Stimulated activated CD8-positive, alpha-beta memory T cell treated with anti-CD3 and anti-CD28 coated beads, Interleukin-15, amount 100 ng/mL, for 1 hour (primary cell): ENCODE results near the gene MLPH.
"Not testable (repeated sequence)": the region's sequence is repeated elsewhere in the genome, so short reads cannot be mapped to it uniquely, and the experiment has no call there.

ENCODE experiments used
- DNase-seq: peaks from one replicate; pipeline ENCODE4 v3.0.0-alpha.2; 2020; ENCODE audit warnings: low read depth

The MLPH gene

DNA sequence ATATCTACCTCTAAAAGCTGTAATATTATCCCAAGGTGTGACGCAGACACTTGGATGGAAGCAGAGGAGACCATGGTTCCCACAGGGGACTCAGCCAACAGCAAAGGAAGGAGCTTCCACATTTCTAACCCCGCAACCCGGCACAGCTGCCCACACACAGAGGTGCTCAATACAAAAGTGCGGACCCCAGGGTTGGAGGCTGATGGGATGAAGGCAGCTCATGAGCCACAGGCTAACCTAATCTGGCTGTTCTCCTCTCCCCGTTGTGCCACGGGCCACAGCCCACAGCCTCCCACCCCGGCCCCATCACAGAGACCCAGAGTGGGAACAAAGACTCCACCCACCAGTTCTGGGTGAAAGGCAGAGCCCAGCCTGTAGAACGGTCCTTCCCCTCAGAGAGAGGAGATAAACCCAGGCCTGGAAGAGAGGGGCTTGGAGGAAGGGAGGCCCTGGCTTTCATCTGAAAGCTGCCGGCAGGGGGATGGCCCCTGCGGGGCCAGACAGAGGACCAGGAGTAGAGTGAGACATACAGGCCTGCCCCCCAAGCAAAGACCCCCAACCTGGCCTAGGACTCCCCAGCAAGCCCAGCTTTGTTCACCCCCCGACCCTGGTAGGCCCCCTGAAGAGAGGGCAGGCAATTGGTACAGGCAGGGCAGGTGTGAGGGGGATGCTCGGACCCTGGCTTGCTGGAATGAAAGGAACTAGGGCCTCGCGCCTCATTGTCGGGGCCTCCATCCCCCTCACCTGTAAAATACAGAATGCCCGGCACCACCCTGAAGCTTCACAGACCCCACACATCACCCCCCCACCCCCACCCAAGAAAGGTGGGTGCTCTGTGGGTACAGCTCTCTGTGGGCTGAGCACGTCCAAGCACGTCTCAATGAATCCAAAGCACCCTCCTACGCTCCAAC is 96.6 kb downstream of the MLPH start:
- DNase-seq: no peak

DNA sequence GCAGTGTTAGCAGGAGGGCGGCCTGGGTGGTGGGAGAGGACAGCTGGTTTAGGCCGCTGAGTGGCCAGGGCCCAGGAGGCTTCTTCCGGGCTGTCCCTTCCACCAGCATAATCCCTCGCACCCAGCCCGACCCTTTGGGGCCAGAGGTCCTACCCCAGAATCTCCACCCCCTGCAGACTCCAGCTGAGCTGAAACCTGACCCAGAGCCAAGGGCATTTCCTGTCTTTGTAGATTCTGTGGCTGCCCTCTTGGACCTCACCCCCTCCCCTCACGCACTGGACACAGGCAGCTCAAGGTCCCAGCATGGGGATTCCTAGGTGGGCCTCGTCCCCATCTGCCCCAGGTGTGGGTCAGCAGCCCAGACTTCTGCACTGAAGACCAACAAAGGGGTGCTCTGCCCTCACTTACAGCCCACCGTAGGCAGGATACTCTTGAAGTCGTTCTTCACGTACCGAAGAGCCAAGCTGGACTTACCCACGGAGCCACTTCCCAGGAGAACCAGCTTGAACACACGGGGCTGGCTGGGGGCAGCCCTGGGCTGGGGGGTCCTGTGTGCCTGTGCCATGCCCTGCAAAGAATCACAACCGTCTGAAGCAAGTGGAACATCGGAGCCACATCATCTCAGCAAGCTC is 98.7 kb downstream of the MLPH start:
- DNase-seq: no peak

DNA sequence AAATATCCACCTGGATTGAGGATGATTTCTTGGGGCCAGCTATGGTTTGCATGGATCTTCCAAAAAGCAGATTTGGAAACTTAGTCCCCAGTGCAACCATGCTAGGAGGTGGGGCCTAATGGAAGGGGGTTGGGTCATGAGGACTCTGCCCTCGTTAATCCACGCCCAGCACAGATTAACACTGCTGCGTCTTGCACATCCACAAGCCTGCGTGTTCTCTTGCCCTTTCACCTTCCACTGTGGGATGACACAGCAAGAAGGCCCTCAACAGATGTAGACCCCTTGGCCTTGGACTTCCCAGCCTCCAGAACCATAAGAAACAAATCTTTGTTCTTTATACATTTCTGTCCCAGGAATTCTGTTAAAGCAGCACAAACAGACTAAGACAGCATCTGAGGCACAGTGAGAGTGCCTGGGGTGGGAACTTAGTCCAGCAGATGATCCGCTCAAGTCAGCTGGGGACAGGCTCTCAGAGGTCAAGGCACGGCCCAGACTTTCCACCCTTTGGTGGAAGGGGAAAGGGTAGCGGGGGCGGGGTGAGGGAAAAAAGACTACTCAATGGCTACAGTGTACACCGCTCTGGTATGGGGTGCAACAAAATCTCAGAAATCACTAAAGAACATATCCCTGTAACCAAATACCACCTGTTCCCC is 101.1 kb downstream of the MLPH start:
- DNase-seq: no peak

DNA sequence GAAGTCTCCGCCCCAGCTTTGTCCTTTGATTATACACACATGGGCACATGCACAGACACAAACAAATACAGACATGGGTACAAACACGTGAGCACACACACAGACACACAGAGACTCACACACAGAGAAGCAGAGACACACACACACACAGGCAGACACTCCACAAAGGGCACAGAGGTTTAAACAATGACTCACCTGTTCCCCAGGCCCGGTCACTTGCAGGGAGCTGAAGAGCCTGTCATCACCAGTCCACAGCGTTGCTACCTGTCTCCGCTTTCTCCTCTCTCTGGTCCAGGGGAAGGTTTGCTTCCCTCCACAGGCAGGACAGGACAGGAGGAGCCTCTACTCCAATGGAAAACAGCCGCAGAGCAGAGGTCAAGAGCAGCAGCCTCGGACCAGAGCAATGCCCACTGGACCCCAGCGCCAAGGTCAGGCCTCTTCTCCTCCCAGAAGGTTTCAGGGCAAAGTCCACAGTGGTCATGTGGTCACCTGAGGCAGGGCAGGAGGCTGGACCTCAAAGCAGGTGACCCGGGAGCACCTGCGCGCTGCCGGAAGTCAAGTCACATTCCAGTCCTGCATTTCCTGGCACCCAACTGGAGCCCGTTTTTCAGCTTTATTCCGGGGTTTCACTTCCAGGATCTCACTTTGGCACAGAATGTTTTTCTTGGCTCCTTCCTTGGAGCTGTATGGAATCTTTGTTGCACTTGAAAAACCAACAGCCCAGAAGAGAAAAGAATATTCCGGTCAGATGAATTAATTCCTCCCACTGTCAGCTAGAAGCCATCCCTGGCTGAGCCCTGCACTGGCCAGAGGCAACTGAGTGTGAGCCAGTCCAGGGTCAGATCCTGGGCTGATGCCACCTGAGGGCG is 103.5 kb downstream of the MLPH start, which contains the start of gene RAB17:
Gene RAB17 (minus strand): TSS at position 463 of the 869 bp plus-strand sequence. CDS start 4,580 bp downstream, outside the sequence.
- DNase-seq: no peak

DNA sequence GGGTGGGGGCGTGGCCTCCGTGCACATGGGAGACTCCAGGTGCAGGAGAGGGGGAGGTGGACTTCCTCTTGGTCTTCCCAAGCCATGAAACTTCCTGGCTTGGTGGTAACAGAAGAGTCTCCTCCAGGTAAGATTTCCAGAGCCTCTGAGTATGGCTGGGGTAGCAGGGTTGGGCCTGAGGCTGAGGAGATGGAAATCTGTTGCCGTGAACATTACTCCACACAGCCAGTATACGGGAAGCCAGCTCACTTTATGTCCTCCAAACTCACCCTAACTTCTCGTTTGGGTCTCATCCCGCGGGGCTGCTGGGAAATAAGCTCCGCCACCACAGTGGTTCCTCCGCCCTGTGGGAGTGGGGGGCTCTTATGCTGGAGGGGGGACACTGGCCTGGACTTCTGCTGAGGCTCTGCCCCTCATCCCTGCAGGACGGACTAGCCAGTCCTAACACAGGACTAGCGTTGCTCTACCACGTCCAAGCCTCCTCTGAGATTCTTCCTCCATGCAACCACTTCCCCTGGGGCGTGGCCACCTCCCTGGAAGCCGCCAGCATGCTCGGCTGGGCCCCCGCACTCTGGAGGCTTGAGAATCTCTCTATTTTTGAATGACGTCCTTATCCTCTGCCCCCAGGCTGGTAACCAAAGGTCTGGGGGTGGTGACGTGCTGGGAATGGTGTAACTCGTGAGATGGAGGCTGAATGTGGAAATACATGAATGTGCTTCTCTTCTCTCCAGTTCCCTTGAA is 104.3 kb downstream of the MLPH start:
- DNase-seq: no peak

DNA sequence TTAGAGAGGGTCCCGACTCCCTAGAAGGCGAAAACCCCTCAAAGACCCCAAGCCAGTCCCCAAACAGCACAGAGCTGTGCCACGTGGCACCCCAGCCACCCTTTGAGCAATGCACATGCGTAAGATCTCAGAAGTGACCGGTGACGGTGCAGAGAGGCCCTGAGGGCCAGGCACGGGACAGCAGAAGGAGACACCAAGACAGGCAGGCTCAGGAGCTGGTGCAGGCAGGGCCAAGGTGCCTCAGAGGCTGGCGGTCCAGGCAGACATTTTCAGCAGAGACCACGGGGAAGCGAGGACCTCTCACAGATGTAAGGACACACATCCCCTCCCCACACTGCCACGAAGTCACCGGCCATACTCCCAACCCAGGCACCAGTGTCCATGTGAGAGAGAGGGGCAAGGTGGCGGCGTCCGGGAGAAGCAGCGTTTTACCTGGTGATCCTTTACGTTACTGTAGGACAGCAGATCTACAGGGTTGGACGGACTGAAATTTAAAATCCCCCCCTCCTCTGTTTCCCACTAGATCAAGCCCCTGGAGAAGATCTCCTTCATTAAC is 105.5 kb downstream of the MLPH start:
- no peak for DNase-seq

DNA sequence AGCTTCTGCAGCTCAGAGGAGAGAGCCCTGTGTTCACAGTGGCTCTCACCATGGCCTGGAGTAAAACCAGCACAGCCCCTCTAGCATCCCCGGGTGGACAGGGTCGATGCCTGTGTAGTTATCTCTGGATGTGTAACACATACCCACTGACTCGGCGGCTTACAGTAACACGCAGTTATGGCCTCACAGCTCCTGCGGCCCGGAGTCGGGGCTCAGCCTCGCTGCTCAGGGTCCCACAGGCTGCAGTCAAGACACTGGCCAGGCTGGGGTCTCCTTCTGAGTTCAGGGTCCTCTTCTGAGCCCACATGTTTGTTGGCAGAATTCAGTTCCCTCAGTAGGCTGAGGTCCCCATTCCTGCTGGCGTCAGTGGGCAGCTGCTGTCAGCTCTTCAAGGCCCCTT is 106.0 kb downstream of the MLPH start:
- DNase-seq: no peak

DNA sequence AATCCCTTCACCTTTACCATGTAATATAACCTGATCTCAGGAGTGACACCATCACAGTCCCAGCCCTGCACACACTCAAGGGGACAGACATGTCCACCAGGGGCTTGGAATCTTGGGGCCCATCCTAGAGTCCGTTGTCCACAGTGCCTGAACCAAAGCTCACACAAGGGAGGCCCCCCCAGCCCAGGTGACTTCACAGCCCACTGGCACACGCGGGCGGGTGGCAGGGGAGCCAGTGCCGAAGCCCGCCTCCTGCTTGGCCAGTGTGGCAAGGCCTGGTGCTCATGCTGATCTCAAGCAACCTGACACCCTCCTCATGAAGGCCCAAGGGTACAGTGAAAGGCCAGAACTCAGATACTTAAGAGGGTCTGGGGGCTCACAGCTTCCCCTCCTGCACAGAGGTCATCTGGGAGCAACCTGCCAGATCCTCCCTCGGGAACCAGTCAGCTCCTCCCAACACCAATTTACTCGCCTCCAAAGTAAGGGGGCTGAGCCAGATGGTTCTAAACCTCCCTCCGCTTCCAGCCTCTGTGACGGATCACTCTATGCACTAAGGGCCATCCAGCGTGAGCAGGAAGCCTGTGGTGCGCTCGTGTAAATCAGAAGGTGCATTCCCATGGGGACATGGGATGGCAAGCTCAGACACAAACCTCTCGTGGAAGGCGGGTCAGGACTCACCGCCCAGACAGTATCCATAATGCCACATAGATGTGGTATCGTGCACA is 106.7 kb downstream of the MLPH start:
- no peak for DNase-seq

DNA sequence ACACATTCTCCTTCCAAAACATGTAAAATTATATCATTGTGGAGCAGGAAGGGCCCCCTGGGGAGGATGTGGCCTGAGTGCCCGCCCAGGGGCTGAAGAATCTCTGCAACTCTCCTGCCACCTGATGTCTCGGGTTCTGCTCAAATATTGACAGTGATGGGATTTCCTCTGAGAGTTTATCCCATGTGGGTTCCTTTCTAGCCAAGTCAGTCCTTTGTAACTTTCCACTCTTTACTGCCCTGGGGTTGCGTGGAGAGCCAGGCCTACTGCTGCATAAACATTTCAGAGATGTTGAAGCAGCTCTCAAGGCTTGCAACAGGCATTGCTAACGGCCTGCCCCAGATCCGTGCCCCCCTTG is 107.4 kb downstream of the MLPH start:
- no peak for DNase-seq

DNA sequence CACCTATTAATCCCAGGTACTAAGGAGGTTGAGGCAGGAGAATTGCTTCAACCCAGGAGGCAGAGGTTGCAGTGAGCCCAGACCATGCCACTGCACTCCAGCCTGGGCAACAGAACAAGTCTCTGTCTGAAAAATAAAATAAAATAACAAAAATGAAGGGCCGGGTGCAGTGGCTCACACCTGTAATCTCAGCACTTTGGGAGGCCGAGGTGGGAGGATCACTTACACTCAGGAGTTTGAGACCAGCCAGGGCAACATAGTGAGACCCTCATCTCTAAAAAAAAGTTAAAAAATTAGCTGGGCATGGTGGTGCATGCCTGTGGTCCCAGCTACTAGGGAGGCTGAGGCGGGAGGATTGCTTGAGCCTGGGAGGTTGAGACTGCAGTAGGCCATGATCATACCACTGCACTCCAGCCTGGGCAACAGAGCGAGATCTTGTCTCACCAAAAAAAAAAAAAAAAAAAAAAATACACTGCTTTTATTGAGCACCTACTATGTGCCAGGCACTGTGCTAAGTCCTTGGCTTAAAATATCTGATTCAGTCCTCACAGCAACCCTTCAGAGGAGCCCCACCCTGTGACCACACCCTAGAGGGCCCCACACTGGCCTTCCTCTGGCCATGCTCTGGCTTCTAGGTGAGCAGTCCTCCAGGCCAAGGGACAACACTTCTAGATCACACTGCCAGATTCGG is 108.9 kb downstream of the MLPH start:
- DNase-seq: not testable (repeated sequence)

DNA sequence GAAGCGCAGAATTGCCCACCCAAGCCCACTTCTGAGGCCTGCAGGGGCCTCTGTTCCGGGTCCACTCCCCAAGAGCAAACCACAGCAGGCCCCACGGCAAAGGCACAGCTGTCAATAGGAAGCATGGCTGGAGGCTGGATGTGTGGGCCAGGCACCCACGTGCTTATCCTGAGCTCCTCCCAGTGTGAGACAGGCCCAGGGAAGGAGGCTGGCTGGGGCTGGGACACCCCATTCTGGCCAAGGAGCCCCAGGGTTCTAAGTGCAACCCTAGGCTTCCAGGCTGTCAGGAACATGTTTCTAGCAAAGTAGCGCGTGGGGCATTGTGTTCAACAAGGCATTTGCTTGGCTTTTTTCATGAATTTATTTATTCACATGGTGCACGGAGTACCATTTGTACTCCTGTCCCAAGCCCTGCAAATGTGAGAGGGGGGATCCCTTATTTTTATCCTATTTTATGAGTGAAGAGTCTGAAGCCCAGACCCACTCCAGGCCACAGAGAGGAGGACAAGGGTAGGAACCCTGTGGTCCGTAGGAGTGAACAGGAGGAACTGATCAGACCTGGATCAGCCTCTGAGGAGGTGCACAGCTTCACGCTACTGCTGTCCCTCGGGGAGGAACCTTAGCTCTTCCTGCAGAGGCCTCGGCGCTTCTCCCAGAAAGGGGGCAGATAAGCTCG is 109.6 kb downstream of the MLPH start:
- no peak for DNase-seq

DNA sequence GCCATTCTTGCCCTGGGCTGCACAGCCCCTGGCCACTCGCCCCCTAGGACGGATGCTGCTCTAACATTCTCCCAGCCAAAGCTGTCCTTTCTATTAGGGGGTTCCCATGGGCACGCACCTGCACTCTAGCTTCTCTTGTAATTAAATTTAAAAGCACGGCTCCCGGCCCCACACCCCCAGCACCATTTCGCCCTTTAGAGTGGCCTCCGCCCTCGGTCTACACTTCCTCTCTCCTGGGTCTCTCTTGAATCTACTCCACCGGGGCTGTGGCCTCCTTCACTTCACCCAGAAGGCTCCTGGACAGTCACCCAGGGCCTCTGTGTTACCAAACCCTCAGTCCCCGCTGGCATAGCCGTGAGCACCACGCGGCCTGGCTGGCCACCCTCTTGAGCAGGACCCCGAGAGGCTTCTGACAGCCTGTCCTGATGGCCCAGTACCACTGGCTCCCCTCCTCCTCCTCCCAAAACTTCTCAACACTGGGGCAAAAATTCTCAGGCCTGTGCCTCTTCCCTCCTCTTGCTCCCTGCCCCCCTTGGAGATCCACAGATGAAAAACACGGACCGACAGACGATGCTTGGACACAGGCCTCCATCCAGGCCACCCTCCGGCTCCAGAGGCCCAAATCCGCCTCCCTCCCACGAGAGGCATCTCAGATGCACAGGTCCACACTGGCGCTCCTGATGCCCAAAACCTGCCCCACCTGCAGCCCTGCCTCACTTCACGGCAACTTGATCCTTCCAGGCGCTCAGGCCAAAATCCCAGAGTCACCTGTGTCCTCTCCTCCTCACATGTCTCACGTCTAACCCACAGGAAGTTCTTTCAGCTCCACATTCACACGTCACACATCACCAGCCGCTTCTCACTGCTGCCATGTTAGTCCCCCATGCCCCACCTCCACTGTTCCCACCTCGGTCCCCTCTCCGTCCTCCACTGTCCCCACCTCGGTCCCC is 110.4 kb downstream of the MLPH start:
- no peak for DNase-seq

DNA sequence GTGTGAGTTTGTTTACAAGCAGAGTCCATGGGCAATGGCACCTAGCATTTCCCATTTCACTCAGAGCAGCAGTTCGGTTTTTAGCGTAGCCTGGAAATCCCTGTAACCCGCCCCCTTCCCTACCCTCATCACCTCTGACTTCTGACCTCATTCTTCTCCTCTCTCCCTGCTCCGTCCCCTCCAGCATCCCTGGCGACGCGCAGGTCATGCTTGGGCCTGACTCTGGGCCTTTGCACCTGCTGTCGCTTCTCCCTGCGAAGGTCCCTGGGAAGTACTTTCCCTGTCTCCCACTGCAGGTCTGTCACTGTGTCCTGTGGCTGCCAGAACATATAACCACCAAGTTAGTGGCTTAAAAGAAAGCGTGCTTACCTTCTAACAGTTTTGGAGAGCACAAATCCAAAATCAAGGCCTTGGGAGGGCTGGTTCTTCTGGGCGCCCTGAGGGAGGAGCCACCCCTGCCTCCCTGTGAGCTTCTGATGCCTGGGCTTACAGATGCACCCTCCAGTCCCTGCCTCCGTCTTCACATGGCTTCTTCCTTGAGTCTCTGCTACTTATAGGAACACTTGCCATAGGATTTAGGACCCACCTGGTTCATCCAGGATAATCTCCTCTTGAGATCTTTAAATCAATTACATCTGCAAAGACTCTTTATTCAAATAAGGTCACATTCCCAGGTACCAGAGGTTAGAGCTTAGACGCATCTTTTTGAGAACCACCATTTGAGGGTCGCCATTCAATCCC is 111.6 kb downstream of the MLPH start:
- no peak for DNase-seq

DNA sequence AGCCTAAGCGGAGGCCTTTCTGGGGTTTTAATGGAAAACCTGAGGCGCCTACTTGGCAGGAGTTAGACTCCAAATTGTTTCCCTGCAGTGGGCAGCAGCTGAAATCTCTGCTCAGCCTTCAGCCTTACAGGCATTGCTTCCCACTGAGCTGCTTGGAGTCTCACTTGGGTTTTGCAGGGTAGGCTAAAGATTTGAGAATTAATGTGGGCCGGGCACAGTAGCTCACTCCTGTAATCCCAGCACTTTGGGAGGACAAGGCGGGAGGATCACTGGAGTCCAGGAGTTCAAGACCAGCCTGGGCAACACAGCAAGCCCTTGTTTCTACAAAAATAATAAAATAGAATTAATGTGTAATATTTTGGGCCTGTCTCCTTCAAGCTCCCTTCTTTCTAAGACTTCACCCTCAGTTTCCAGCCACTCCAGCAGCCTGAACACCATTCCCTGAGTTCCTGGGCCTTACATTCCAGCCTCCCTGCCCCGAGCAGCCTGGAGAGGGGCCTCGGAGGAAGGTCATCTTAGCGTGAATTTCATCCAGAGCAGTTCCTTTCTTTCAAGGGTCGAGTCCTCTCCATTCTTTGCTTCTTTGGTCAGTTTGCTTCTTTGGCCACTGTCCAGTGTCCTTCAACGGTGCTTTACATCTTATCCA is 112.5 kb downstream of the MLPH start:
- DNase-seq: no peak

DNA sequence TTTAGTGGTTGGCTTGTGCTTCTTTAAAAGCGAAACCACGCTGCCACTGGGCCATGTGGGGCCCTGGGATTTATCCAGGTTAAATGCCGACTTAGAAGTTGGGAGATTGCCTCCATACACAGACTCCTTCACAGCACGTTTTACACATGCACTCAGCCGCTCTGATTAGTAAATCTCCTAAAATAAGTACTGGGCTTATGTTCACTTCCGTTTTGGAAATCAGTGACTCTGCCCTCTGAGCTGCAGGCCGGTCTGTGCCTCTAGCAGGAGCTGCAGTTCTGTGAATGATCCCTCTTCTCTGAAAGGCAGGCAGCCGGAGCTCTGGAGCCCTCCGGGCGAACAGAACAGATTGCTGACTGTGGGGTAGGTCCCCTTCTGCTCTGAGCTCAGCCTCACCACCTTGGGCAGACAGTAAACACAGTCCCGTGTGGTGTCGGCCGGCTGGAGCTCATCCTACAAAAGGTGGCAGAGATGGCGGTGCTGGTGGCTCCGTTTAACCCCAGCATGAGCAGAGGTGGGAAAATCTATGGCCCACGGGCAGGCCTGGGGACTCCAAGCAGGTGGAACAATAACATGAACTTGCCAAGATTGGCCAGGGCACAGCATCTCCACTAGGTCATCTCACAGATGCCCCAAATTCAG is 113.3 kb downstream of the MLPH start:
- no peak for DNase-seq

DNA sequence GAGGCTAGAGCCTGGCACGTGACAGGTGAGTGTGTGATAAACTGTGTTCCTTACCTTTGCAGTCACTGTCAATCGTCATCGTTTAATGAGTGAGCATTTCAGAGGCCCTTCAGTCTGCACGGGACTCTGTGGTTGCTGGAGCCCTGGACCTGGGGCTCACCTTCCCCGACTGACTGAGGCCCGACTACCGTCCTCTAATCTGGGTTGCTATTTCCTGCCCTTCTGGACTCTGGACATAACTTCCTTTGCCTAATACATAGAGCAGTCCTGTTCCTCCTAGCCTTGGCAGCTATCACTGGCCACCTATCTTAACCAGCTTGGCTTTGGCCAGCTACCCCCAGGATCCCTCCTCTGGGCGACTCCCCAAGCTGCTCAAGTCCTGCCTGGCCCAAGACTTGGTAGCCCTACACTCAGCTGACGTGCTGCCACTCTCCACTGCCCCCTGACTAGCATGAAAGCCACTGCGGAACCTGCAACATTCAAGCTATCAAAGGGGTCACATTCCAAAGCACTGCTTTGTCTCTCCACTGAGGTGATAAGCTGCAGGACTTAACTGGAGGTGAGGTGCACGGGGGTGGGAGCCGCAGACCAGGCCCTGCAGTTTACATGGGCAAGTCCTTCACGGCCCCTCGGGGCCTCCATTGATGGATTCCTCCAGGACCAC is 114.5 kb downstream of the MLPH start:
- DNase-seq: no peak
